ENCODE measurements around the gene PYURF. TPM values are rescaled to one million over a fixed set of nuclear protein-coding genes. Genes with fewer than 3 reads are reported as not detected.

Gene PYURF
- total RNA-seq, 1 donor, result 55.7 TPM

- H2AFZ ChIP-seq (ENCODE audit: low read length), result no peak overlapping the region
- H3K27me3 ChIP-seq (ENCODE audit: insufficient read depth, low read length), result no peaks in the 10 kb centered on the region
- peaks cover 9% of the 10 kb centered on the region for H3K4me1 ChIP-seq (ENCODE audit: insufficient read depth, low read length)
- no peak overlapping the region for H3K4me3 ChIP-seq (ENCODE audit: insufficient read depth, low read length)
- no peaks in the 10 kb centered on the region for H3K9me3 ChIP-seq (ENCODE audit: low read depth, low read length)
- H3K27ac ChIP-seq (ENCODE audit: low read depth, low read length), result no peak overlapping the region
- no peaks in the 10 kb centered on the region for H4K20me1 ChIP-seq (ENCODE audit: insufficient read depth, low read length)
- TF ChIP-seq, protein P1, sequence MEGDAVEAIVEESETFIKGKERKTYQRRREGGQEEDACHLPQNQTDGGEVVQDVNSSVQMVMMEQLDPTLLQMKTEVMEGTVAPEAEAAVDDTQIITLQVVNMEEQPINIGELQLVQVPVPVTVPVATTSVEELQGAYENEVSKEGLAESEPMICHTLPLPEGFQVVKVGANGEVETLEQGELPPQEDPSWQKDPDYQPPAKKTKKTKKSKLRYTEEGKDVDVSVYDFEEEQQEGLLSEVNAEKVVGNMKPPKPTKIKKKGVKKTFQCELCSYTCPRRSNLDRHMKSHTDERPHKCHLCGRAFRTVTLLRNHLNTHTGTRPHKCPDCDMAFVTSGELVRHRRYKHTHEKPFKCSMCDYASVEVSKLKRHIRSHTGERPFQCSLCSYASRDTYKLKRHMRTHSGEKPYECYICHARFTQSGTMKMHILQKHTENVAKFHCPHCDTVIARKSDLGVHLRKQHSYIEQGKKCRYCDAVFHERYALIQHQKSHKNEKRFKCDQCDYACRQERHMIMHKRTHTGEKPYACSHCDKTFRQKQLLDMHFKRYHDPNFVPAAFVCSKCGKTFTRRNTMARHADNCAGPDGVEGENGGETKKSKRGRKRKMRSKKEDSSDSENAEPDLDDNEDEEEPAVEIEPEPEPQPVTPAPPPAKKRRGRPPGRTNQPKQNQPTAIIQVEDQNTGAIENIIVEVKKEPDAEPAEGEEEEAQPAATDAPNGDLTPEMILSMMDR (IDR thresholded peaks at IDR 0.05; ENCODE audit: extremely low read depth, low read depth, low read length), result no peak
- peaks cover 33% of the 10 kb centered on the region for H3K79me2 ChIP-seq (ENCODE audit: insufficient read depth, low read length)
- H3K36me3 ChIP-seq (ENCODE audit: insufficient read depth, low read length), result peaks cover 15% of the 10 kb centered on the region
- DNase-seq (ENCODE audit: insufficient read length, low spot score, missing footprints), result no peak
- H3K4me2 ChIP-seq (ENCODE audit: insufficient read depth, low read length), result no peak overlapping the region
These were observed 4.7 kb downstream of the PYURF start for GRCh38 chr4:88518911-88519310.

DNA sequence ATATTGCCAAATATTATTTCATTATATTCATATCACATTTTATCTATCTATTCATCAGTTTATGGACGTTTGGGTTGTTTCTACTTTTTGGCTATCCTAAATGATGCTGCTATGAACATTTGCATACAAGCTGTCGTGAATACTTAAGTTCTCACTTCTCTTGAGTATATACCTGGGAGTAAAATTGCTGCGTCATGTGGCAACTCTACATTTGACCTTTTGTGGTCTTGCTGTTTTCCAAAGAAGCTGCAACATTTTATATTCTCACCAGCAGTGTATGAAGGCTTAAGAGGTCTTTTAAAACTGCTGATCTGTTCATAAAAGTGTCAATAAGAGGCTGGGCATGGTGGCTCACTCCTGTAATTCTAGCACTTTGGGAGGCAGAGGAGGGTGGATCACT lies 5.8 kb downstream of the PYURF start:
- Histone ChIP-seq H3K4me1 (ENCODE audit: insufficient read depth, low read length) (peaks cover 7% of the 10 kb centered on the region), H3K79me2 (ENCODE audit: insufficient read depth, low read length) (peaks cover 22% of the 10 kb centered on the region), H3K36me3 (ENCODE audit: insufficient read depth, low read length) (peaks cover 15% of the 10 kb centered on the region), H2AFZ (ENCODE audit: low read length) (no peak overlapping the region), H4K20me1 (ENCODE audit: insufficient read depth, low read length) (no peaks in the 10 kb centered on the region), H3K27ac (ENCODE audit: low read depth, low read length) (no peak overlapping the region), H3K4me3 (ENCODE audit: insufficient read depth, low read length) (no peak overlapping the region), H3K27me3 (ENCODE audit: insufficient read depth, low read length) (no peaks in the 10 kb centered on the region), H3K4me2 (ENCODE audit: insufficient read depth, low read length) (no peak overlapping the region), H3K9me3 (ENCODE audit: low read depth, low read length) (no peaks in the 10 kb centered on the region)
- DNase-seq (ENCODE audit: insufficient read length, low spot score, missing footprints), result no peak
- TF ChIP-seq, protein P1 (IDR thresholded peaks at IDR 0.05; ENCODE audit: extremely low read depth, low read depth, low read length), result no peak

GRCh38 chr4:88516746-88517145 lies 6.8 kb downstream of the PYURF start:
- Histone ChIP-seq H3K4me3 (ENCODE audit: insufficient read depth, low read length) (no peak overlapping the region), H4K20me1 (ENCODE audit: insufficient read depth, low read length) (no peaks in the 10 kb centered on the region), H3K9me3 (ENCODE audit: low read depth, low read length) (no peaks in the 10 kb centered on the region), H3K4me1 (ENCODE audit: insufficient read depth, low read length) (no peaks in the 10 kb centered on the region), H3K27ac (ENCODE audit: low read depth, low read length) (no peak overlapping the region), H3K4me2 (ENCODE audit: insufficient read depth, low read length) (no peak overlapping the region), H2AFZ (ENCODE audit: low read length) (no peak overlapping the region), H3K27me3 (ENCODE audit: insufficient read depth, low read length) (no peaks in the 10 kb centered on the region), H3K36me3 (ENCODE audit: insufficient read depth, low read length) (peaks cover 15% of the 10 kb centered on the region), H3K79me2 (ENCODE audit: insufficient read depth, low read length) (peaks cover 11% of the 10 kb centered on the region)
- DNase-seq (ENCODE audit: insufficient read length, low spot score, missing footprints), result no peak
- TF ChIP-seq, protein P1 (IDR thresholded peaks at IDR 0.05; ENCODE audit: extremely low read depth, low read depth, low read length), result no peak

DNA sequence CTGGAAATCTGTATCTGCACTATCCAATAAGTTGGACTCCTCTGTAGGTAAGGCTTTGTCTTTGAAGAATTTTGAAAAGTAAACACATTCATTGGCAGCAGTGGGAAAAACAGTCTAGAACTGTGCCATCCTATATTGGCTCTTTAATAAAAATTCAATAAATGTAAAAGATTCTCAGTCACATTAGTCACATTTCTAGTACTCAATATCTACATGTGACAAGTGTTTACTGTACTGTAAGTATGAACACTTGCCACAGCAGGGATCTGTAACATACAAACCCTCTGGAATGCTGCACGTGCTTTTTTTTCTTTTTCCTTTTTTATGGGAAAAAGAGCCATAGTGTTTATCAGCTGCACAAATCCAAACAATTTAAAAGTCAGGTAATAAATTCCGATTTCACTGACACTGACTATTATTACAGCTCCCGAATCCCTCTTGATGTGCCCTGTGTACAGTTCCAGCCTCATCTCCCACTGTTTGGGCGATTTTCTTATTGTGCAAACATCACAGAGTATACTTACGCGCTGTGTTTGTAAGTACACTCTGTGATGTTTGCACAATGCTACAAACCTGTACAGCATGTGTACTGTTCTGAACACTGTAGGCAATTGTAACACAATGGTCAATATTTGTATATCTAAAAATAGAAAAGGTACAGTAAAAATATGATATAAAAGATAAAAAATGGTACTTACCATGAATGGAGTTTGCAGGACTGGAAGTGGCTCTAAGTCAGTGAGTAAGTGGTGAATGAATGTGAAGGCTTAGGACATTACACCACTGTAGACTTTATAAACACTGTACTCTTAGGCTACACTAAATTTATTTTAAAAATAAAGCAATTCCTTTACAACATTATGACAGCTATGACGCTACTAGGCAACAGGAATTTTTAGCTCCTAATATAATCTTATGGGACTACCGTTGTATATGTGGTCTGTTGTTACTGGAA lies 8.7 kb downstream of the PYURF start:
- DNase-seq (ENCODE audit: insufficient read length, low spot score, missing footprints), result no peak
- TF ChIP-seq, protein P1 (IDR thresholded peaks at IDR 0.05; ENCODE audit: extremely low read depth, low read depth, low read length), result no peak
- H2AFZ ChIP-seq (ENCODE audit: low read length), result no peak overlapping the region

More for the DNA sequence above, 8.7 kb downstream of the PYURF start:
- no peaks in the 10 kb centered on the region for H3K9me3 ChIP-seq (ENCODE audit: low read depth, low read length)
- H3K79me2 ChIP-seq (ENCODE audit: insufficient read depth, low read length), result no peaks in the 10 kb centered on the region
- H3K4me1 ChIP-seq (ENCODE audit: insufficient read depth, low read length), result no peaks in the 10 kb centered on the region
- no peak overlapping the region for H3K4me2 ChIP-seq (ENCODE audit: insufficient read depth, low read length)
- H3K27ac ChIP-seq (ENCODE audit: low read depth, low read length), result no peak overlapping the region
- H3K27me3 ChIP-seq (ENCODE audit: insufficient read depth, low read length), result no peaks in the 10 kb centered on the region
- no peak overlapping the region for H3K4me3 ChIP-seq (ENCODE audit: insufficient read depth, low read length)
- H4K20me1 ChIP-seq (ENCODE audit: insufficient read depth, low read length), result no peaks in the 10 kb centered on the region
- no peaks in the 10 kb centered on the region for H3K36me3 ChIP-seq (ENCODE audit: insufficient read depth, low read length)

Measured in osteoblast (primary cell).